Progenitor cell of endocrine pancreas (in vitro differentiated cells): Measurements from ENCODE around the gene NDOR1. TPM values are rescaled to one million over a fixed set of nuclear protein-coding genes. Genes with fewer than 3 reads are reported as not detected.

Experiments used
- DNase-seq: peaks from one replicate; pipeline ENCODE4 v3.0.0; 2021; ENCODE audit warnings: low spot score; ENCODE audit not compliant: unreplicated experiment
- H3K27ac Mint-ChIP-seq: 2 replicates; pipeline ENCODE4 v1.8.0; 2021; ENCODE audit warnings: mild to moderate bottlenecking, moderate library complexity, mixed read lengths
- H3K27me3 Mint-ChIP-seq: 2 replicates; pipeline ENCODE4 v1.8.0; 2021; ENCODE audit warnings: mixed read lengths
- H3K36me3 Mint-ChIP-seq: 2 replicates; pipeline ENCODE4 v1.8.0; 2022; ENCODE audit warnings: mixed read lengths; ENCODE audit not compliant: insufficient read depth
- H3K4me1 Mint-ChIP-seq: 2 replicates; pipeline ENCODE4 v1.8.0; 2021; ENCODE audit warnings: low read depth, mixed read lengths
- H3K4me3 Mint-ChIP-seq: 2 replicates; pipeline ENCODE4 v1.8.0; 2021; ENCODE audit warnings: low read depth, mild to moderate bottlenecking, moderate library complexity, mixed read lengths
- H3K9me3 Mint-ChIP-seq: 2 replicates; pipeline ENCODE4 v1.8.0; 2021; ENCODE audit warnings: low read depth, mixed read lengths
- total RNA-seq: library from RNA; stranded (reverse); gene quantifications from 2 replicates; pipeline ENCODE4 v1.2.1, GENCODE V29; 2021
- TF ChIP-seq, protein P1 (sequence below): fragments of 200-600 bp; sonication (generic); IDR thresholded peaks from one replicate; pipeline ENCODE4 v1.5.0; 2021; ENCODE audit warnings: antibody characterized with exemption, mild to moderate bottlenecking; ENCODE audit not compliant: unreplicated experiment

The NDOR1 gene
- total RNA-seq, 1 donor from 2014 or later, result 37.4 TPM

DNA sequence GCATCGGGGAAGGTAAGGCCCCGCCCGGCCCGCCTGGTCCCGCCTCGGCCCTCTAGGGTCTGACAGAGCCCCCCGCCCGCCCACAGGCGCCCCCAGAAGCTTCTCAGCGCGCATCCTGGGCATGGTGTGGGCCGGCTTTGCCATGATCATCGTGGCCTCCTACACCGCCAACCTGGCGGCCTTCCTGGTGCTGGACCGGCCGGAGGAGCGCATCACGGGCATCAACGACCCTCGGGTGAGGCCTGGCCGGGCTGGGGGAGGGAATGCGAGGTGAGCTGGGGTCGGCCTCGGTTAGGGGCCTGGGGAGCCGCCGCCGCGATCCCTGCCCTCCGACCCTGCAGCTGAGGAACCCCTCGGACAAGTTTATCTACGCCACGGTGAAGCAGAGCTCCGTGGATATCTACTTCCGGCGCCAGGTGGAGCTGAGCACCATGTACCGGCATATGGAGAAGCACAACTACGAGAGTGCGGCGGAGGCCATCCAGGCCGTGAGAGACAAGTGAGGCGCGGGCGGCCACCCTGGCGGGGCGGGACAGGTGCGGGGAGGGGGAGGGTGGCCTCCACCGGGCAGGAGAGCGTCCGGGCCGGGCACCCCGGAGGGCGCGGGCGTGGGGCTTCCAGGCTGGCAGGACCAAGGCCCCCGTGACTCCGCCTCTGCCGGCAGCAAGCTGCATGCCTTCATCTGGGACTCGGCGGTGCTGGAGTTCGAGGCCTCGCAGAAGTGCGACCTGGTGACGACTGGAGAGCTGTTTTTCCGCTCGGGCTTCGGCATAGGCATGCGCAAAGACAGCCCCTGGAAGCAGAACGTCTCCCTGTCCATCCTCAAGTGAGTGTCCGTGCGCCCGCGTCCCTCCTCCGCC lies 42.8 kb upstream of the NDOR1 start:
- peaks cover 64% of the 10 kb centered on the region for H3K27me3 Mint-ChIP-seq
- H3K36me3 Mint-ChIP-seq, result no peaks in the 10 kb centered on the region
- H3K4me3 Mint-ChIP-seq, result peak overlapping the region; percentile 33
- no peak overlapping the region for H3K27ac Mint-ChIP-seq
- no peaks in the 10 kb centered on the region for H3K4me1 Mint-ChIP-seq
- no peak for DNase-seq
- TF ChIP-seq, protein P1, sequence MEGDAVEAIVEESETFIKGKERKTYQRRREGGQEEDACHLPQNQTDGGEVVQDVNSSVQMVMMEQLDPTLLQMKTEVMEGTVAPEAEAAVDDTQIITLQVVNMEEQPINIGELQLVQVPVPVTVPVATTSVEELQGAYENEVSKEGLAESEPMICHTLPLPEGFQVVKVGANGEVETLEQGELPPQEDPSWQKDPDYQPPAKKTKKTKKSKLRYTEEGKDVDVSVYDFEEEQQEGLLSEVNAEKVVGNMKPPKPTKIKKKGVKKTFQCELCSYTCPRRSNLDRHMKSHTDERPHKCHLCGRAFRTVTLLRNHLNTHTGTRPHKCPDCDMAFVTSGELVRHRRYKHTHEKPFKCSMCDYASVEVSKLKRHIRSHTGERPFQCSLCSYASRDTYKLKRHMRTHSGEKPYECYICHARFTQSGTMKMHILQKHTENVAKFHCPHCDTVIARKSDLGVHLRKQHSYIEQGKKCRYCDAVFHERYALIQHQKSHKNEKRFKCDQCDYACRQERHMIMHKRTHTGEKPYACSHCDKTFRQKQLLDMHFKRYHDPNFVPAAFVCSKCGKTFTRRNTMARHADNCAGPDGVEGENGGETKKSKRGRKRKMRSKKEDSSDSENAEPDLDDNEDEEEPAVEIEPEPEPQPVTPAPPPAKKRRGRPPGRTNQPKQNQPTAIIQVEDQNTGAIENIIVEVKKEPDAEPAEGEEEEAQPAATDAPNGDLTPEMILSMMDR, result no peak
- H3K9me3 Mint-ChIP-seq, result no peaks in the 10 kb centered on the region

DNA sequence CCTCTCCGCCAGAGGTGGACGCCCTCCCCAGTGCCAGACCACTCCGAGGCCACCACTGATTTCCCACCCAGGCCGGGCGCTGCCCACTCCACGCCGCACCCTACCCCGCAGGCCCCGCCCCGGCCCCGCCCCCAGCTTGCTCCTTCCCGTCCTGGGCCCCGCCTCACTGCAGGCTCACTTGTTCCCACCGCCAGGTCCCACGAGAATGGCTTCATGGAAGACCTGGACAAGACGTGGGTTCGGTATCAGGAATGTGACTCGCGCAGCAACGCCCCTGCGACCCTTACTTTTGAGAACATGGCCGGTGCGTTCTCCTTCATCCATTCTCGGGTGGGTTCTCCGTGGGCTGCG lies 42.2 kb upstream of the NDOR1 start:
- no peaks in the 10 kb centered on the region for H3K4me1 Mint-ChIP-seq
- no peak for DNase-seq
- no peak overlapping the region for H3K27ac Mint-ChIP-seq
- no peak overlapping the region for H3K4me3 Mint-ChIP-seq
- H3K9me3 Mint-ChIP-seq, result no peaks in the 10 kb centered on the region
- H3K27me3 Mint-ChIP-seq, result peaks cover 58% of the 10 kb centered on the region
- H3K36me3 Mint-ChIP-seq, result no peaks in the 10 kb centered on the region
- TF ChIP-seq, protein P1, result no peak

DNA sequence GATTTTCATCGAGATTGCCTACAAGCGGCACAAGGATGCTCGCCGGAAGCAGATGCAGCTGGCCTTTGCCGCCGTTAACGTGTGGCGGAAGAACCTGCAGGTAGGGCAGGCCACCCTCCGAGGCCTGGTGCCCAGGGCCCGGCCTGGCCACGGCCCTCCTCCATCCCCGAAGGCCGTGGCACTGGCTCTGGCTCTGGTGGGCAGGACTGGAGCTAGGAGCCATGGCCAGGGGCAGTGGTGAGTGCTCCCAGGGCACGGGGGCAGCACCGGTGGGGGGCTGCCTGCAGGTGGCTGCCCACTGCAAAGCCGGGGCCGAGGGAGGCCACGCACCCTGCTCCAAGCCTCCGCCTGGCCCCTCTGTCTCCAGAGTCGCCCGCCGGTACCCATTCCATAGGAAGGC lies 41.7 kb upstream of the NDOR1 start:
- Mint-ChIP-seq H3K27me3 (peaks cover 54% of the 10 kb centered on the region), H3K27ac (no peak overlapping the region), H3K9me3 (no peaks in the 10 kb centered on the region), H3K4me3 (no peak overlapping the region), H3K36me3 (no peaks in the 10 kb centered on the region), H3K4me1 (no peaks in the 10 kb centered on the region)
- DNase-seq, result no peak
- TF ChIP-seq, protein P1, result no peak

DNA sequence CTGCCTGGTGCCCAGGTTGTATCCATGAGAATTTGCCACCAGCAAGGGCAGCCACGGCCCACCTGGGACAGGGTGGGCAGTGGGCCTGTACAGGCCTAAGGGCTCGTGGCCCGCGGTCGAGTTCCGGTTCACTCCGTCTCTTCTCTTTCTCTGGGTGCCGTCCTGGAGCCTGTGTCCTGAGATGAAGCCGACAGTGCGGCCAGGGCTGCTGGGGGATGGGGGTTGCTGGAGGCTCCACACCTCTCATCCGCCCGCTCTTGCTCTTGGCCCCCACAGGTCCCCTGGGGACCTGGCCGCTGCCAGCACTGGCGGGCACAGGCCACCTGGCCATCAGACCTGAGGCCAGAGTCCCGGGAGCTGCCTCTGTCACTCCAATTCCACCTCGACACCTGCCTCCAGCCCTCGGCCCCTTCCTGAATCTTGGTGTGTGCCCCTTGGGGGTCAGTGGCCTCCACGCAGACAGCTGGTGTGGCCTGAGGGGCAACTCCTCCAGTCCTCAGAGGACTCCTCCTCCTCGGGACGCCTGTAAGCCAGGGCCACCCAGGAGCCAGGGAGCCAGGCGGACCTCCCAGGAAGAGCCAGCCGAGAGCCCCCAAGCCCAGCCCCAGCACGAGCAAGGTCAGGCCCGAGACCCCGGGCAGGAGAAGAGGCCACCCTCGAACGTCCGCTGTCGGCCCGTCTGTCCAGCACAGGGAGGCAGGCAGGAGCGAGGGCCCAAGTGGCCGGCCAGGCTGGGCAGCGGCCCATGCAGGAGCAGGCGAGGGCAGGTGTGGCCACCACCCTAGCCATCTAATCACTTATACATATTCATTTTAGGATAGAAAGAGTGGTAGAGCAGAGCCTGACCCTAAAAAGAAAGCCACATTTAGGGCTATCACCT lies 40.9 kb upstream of the NDOR1 start:
- H3K27me3 Mint-ChIP-seq, result peaks cover 46% of the 10 kb centered on the region
- TF ChIP-seq, protein P1, result no peak
- no peaks in the 10 kb centered on the region for H3K4me1 Mint-ChIP-seq
- H3K9me3 Mint-ChIP-seq, result no peaks in the 10 kb centered on the region
- DNase-seq, result no peak
- H3K27ac Mint-ChIP-seq, result no peak overlapping the region
- H3K36me3 Mint-ChIP-seq, result no peaks in the 10 kb centered on the region
- H3K4me3 Mint-ChIP-seq, result no peak overlapping the region

DNA sequence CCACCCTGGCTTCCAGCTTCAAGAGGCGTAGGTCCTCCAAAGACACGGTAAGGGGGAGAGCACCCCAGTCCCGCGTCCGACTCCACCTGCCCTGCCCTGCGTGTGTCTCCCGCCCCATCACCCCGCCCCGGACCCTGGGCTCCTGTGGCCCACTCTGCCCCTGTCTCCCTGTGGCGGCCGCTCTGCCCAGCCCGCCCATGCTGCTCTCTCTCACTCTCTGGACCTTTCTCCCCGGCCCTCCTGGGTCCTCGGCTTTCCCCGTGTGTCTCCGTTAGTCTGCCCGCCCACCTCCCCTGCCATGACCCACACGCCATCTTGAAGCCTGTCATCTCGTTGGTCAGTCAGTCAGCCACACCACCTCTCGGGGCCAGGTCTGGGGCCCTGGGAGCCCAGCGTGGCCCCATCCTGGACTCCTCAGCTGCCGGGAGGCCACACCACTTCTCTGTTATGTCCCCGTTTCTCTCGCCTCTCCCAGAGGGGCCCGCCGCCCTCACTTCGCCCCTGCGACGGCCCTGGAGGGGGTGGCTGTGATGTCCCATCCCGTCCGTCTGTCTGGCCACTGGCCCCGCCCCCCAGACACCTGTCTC lies 40.2 kb upstream of the NDOR1 start:
- H3K36me3 Mint-ChIP-seq, result no peaks in the 10 kb centered on the region
- TF ChIP-seq, protein P1, result no peak
- H3K4me1 Mint-ChIP-seq, result no peaks in the 10 kb centered on the region
- H3K27ac Mint-ChIP-seq, result no peak overlapping the region
- no peak for DNase-seq
- no peaks in the 10 kb centered on the region for H3K9me3 Mint-ChIP-seq
- H3K27me3 Mint-ChIP-seq, result peaks cover 42% of the 10 kb centered on the region
- no peak overlapping the region for H3K4me3 Mint-ChIP-seq
